Stimulated activated naive CD4-positive, alpha-beta T cell treated with Interleukin-2 at 50 U/mL for 16 hours (primary cell): ENCODE data around the gene ZNF91.
"Not testable (repeated sequence)": the region's sequence is repeated elsewhere in the genome, so short reads cannot be mapped to it uniquely, and the experiment has no call there.

ENCODE experiments used
- DNase-seq: peaks from one replicate; lab custom pipeline; 2025; lab: John Stamatoyannopoulos, UW

ZNF91 gene

DNA sequence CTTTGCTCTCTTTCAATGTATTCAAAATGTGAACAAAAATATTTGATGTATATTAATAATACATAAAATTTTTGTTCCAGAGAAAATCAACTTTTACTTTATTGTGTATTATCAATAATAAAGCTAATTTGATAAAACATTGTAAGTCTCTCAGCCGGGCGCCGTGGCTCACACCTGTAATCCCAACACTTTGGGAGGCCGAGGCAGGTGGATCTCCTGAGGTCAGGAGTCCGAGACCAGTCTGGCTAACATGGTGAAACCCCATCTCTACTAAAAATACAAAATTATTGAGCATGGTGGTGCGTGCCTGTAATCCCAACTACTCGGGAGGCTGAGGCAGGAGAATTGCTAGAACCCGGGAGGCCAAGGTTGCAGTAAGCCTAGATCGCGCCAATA is 449 bp upstream of the ZNF91 start:
- DNase-seq: not testable (repeated sequence)

DNA sequence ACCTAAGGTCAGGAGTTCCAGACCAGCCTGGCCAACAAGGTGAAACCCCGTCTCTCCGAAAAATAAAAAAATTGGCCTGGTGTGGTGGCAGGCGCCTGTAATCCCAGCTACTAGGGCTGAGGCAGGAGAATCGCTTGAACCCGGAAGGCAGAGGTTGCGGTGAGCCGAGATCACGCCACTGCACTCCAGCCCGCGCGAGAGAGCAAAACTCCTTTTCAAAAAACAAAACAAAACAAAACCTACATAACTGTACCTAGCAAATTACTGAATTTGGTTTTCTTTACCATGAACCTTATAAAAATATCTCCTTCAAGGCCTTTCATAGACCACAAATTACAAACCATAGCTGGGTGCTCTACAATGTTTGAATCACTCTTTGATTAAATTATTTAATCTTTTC is 760 bp downstream of the ZNF91 start:
- DNase-seq: peak; percentile 25

DNA sequence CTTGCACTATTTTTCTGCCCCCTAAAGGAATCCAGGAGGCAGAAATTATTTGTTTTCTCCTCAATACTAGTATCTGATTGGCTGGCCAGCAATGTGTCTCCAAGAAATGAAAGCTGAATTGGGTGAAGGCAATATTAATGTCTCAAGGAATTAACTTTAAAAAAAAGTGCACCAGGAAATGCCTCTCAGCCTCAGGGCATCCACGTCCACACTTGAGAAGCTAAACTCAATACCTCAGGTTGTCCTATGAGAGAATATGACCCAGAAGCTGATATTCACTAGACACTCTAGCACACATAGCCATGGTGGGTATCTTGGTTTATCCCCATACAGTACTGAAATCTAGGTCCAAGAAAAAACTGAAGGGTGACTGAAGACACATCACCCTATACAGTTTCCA is 2.1 kb downstream of the ZNF91 start:
- DNase-seq: no peak

DNA sequence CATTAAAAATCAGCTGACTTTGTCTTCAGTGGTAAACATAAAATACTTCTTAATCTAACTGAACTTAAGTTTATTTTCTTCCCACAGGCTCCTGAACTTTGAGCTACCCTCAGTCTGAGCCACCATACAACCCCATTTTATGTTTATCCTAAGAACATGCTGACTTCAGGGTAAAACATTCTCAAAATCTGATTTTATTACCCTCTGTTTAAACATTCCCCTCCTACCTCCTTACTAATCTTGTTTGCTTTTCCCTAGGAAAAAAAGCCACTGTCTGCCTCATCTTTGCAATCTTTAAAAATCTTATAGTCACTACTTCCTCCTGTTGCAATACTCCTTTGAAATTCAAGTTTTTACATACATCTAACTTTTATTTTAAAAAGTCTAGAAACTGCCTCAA is 4.0 kb downstream of the ZNF91 start:
- no peak for DNase-seq

DNA sequence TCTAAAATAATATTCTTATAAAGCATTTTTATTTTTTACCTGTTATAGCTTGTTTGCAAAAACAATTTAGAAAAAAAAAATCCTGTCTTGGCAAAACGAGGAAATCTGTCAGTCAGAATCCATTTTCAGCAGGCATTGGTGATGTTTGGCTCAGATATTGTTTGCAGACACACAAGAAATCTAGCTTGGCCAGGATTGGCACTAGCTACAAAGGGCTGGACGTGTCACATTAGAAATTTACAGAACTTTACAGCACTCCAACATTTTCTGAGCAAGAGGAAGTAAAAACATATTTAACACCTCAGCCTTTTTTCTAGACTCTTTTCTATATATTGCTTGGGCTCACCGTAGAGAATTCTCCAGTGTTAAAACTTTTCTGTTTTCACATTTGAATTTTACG is 9.9 kb downstream of the ZNF91 start:
- DNase-seq: no peak

DNA sequence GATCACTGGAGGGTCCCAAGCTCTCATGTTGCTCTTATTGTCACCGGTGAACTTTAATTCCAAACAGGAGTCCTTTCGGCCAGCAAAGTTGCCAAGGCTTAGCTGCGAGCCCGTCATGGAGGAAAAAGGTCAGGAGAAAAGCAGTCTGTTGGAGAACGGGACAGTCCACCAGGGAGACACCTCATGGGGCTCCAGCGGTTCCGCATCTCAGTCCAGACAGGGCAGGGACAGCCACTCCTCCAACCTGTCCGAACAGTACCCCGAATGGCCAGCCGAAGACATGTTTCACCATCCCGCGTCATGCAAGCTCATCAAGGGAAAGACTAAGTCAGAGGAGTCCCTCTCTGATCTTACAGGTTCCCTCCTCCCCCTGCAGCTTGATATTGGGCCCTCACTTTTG is 10.4 kb downstream of the ZNF91 start:
- DNase-seq: no peak

DNA sequence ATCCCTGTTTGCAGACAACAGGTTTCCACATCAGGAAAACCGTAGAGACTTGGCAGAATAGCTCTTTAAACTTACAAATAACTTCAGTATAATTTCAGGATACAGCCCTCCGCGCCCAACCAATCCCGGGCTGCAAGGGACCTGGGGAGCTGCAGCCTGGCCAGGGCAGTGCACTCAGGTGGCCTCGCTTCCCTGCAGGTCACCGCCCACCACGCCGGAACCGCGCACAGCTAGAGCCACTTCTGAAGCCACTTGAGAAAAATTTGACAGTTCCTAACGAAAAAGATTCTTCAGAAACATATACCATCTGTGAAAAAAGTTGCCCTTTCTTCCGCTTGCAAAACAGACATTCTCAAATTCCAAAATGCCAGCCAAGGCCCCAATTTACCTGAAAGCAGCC is 11.1 kb downstream of the ZNF91 start:
- no peak for DNase-seq

DNA sequence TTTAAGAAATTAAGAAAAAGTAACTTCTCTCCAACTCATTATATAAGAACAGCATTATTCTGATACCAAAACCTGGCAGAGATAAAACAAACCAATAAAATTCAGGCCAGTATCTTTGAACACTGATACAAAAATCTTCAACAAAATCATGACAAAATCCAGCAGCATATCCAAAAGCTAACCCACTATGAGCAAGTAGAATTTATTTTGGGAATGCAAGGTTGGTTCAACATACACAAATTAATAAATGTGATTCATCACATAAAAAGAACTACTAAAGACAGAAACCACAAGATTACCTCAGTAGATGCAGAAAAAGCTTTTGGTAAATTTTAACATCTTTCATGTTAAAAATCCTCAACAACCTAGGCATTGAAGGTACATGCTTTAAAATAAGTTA is 12.3 kb downstream of the ZNF91 start:
- DNase-seq: no peak

DNA sequence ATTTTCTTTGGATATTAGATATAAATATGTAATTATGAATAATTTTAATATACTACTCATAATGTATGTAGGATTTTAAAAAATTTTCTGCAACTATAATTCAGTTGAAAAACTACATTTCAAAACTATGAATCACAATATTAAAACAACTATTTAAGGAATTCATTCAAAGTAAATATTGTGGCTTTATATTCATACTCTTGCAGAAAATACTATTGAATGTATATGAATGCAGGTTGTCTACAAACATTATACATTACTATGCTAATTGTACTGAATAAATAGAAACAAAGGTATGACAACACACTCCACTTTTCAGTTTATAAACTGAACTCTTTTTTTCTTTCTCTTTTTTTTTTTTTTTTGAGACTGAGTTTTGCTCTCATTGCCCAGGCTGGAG is 14.2 kb downstream of the ZNF91 start:
- no peak for DNase-seq

DNA sequence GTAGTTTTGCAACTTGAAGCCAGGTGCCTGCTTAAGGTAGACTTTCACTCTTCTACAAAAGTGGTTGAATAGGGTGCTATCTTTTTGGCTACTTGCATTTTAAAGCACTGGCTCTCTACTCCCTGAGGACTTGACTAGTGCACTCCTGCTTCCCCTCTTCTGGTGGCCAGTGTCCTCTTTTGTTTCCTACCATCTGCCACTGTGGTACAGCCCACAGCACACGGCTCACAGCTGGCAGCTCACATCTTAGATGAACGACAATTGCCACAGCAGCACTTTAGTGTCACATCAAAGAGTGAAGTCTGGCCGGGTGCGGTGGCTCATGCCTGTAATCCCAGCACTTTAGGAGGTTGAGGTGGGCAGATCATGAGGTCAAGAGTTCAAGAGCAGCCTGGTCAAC is 15.6 kb downstream of the ZNF91 start:
- DNase-seq: not testable (repeated sequence)

DNA sequence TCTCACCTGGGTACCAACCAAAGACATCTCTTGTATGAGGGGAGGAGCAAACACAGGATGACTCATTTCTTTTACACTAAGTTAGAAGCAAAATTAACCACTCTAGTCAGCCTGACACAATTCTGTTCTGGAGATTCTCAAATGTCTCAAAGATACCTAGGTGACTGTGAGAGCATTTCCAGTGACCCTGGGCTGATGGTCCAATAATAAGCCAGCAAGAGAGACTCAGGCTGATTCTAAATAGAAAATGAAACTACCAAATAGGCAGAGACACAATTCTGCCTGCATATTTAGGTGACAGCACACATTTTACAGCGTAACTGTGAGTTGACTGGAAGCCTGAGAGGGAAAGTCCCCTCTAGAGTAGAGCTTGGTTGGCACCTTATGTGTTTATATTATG is 16.3 kb downstream of the ZNF91 start:
- DNase-seq: no peak

DNA sequence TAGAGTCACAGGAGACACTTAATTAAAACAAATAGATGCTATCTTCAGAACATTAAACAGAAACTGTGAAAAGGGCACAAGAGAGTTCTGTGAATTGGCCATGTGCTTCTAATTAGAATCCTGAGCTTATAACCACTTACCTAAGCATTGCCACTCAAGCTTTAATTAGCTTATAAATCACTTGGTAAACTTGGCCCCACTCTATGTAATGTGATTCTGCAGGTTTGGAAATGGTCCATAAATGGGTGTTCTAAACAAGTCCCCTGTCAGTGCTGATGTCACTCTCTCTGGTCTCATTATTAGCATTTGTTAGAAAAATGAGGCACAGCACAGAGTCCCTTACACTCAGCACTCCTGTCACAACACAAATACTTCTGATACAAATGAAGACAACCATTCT is 18.0 kb downstream of the ZNF91 start:
- DNase-seq: no peak

DNA sequence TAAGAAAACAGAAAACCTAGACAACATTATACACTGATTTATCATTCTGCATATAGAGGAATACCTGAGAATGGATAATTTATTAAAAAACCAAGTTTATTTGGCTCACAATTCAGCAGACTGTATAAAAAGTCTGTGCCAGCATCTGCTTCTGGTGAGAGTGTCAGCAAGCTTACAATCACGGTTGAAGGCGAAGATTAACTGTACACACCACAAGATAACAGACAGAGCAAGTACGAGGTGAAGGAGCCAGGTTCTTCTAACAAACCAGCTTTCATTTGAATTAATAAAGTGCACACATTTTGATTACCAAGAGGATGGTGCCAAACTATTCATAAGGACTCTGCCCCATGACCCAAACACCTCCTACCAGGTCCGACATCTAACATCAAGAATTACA is 28.8 kb downstream of the ZNF91 start:
- DNase-seq: no peak

DNA sequence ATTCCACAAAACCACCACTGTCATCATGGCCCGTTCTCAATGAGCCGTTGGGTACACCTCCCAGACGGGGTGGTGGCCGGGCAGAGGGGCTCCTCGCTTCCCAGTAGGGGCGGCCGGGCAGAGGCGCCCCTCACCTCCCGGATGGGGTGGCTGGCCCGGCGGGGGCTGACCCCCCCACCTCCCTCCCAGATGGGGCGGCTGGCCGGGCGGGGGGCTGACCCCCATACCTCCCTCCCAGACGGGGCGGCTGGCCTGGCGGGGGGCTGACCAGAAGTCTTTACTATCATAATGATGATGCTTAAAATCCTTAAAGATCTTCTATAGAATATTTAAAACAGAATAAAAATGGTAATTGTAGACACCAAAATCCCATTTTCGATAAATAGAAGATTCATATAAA is 29.2 kb downstream of the ZNF91 start:
- not testable (repeated sequence) for DNase-seq

DNA sequence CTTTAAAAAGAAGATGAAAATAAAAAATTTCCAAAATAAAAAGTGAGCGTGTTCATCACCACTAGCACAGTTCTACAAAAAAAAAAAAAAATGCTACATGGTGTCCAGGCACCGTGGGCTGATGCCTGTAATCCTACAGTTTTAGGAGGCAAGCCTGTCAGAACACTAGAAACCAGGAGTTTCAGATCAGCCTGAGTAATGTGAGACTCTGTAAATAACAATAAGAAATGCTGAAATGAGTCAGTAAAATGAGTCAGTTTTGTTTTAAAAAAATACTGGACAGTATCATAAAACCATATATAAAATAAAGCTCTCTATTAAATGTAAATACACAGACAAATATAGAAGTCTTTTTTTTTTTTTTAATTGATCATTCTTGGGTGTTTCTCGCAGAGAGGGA is 30.0 kb downstream of the ZNF91 start:
- DNase-seq: no peak

DNA sequence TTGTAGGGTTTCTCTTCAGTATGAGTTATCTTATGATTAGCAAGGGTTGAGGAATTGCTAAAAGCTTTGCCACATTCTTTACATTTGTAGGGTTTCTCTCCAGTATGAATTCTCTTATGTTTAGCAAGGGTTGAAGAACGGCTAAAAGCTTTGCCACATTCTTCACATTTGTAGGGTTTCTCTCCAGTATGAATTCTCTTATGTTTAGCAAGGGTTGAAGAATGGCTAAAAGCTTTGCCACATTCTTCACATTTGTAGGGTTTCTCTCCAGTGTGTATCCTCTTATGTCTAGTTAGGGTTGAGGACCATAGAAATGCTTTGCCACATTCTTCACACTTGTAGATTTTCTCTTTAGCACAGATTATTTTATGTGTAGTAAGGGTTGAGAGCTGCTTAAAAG is 33.4 kb downstream of the ZNF91 start:
- DNase-seq: not testable (repeated sequence)

DNA sequence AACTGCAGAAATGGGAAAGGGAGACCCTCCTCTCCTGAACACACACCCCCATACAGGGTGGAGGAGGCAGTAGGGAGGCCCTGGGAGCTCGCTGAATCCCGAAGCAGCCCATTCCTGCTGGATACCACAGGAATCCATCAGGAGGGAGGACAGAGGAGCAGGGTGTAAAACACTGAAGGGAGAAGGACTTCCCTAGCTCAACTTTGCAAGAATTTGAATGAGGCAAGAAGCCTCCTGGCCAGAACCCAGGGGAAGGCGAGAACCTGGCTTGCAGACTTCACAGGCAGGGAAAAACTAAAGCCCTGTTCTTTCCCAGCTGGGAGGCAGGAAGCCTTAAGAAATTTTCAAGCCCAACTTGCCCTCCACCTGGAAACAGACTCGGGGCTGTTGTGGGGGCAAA is 43.5 kb downstream of the ZNF91 start:
- DNase-seq: no peak

DNA sequence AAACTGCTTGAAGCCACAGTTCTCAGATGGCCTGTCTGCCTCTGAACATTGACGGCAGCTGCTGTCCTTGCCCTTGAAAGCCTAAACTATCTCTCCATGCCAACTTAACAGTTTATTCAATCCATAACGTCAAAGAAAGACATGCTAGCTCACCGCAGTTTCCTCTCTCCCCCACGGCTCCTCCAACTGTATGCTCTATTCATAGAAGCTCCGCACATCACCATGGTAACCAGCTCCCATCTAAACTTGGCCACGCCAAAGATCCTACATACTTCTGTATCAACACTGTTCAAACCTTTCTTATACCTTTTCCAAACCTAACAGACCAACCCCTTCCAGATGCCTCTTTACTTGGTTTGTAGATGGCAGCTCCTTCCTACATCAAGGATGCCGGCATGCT is 48.6 kb downstream of the ZNF91 start:
- no peak for DNase-seq

DNA sequence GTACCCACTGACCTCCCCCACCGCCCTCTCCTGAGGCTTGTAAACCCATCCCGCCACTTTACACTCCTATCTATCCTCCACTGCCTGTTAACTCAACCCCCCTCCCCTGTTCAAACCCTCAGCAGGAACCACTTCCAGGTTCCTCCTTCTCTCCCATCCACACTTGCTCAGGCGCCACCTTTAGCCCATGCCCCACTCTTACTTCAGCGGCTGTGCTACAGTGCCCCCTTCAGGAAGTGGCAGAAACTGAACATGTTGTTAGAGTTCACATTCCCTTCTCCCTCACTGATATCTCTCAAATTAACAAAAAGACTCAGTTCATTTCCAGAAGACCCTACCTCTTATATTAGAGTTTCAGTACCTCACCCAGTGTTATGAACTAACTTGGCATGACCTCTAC is 49.4 kb downstream of the ZNF91 start:
- DNase-seq: no peak

DNA sequence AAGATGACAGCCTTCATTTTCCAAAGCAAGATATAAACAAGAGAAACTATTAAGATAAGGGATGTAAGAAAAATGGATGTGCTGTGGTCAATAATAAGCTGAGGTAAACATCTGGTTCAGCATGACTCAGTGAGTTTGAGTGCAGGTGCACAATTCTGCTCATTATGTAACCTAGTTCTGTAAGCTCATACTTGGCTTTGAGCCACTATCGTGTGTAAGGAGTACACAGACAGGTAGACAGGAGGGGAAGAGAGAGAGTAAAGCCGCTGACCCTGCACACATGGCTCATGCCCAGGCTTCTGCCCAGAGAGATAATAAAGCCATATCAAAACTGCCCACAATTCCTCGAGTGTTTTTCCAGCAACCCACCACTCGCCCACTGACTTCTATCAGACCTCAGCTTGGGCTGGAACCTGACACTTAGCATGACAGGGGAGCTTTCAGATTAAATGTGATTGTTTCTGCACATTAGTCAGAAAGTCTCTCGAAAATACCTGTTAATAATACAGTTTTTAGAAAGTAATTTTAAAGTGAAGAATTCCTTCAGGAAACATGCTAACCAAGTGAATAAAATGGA is 51.7 kb downstream of the ZNF91 start:
- DNase-seq: no peak

DNA sequence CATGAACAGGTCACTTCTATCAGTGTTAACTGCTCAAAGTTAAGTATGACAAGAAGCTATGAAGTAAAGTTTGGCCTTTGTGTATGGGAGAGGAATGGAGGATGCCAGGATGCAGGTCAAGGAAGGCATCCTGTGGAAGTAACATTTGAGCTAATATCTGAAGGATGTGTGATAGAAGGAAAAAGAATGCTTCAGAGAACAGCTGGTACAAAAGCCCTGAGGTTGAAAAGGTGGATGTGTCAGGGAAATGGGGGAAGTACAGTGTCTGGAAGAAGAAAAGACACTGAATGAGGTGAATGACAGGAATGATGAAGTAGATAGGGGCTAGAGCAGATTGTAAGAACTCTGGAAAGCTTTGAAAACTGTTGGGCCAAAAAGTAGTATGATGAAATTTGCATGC is 67.1 kb downstream of the ZNF91 start:
- DNase-seq: no peak

DNA sequence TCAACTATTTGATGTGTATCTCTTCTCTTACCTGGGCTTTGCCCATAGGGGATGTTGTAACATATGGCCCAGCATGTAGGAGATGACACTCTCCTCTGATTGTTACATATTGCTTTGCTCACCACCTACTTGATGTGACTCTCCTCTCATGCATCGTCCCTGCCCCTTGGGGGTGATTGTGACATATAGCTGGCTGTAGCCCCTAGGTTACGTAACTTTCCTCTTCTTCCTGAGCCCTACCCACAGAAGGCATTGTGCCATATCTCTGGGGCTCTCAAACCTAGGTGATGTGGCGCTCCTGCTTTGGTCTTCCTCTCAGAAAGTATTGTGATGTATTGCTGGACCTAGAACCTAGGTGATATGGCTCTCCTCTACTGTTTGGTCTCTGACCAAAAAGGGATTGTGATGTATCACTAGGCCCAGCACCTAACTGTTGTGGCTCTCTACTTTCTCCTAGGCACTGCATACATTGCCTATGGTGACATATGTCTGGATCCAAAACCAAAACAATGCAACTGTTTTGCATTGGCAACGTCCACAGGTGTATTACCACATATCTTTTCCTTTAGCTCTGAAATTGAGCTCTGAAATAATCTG is 73.2 kb downstream of the ZNF91 start:
- no peak for DNase-seq

DNA sequence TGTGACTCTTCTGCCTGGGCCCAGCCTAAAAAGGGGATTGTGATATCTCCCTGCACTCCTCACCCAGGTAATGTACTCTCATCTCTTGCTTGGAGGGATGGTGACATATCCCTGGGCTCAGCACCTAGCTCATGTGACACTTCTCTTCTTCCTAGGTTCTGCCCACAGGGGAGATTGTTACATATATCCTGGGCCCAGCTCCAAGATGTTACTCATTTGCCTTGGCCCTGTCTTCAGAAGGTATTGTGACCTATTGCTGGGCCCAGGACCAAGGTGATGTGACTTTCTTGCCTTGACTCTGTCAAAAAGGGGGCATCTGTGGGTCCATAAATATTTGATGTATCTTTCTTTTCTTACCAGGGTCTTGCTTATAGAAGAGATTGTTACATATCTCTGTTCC is 73.9 kb downstream of the ZNF91 start:
- DNase-seq: not testable (repeated sequence)

DNA sequence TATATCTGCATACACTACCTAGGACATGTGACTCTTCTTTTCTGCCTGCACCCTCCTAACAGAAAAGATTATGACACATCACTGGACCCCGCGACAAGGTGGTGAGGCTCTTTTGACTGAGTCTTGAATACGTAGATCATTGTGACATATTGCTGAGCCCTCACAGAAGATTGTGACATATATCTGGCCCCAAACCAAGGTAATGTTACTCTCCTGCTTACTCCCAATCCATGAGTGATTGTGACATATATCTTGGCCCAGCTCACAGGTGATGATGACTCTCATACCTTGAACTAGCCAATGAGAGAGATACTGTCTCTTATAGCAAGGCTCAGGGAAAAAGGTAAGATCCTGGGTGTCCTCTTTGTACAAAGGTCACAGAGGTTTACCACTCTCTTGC is 75.7 kb downstream of the ZNF91 start:
- not testable (repeated sequence) for DNase-seq

DNA sequence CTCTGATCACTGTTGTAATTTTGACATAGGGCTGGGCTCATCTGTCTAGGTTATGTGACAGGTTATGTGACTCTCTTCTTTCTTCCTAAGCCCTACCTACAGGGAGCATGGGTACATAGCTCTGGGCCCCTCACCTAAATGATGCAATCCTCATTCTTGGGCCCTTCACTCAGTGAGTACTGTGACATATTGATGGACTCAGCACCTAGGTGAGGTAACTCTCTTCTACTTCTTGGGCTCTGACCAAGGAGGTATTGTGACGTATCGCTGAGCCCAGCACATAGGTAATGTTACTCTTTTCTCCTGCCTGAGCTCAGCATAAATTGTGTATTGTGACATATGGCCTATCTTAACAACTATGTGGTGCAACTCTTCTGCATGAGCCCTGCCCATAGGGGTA is 76.3 kb downstream of the ZNF91 start:
- DNase-seq: not testable (repeated sequence)
